GM21515 (cell line): ENCODE data around the gene SLC17A9.

Experiments used
- ATAC-seq: cut with Tn5 transposase; IDR thresholded peaks from one replicate; pipeline ENCODE4 v1.9.1; 2021; ENCODE audit not compliant: unreplicated experiment

The SLC17A9 gene

DNA sequence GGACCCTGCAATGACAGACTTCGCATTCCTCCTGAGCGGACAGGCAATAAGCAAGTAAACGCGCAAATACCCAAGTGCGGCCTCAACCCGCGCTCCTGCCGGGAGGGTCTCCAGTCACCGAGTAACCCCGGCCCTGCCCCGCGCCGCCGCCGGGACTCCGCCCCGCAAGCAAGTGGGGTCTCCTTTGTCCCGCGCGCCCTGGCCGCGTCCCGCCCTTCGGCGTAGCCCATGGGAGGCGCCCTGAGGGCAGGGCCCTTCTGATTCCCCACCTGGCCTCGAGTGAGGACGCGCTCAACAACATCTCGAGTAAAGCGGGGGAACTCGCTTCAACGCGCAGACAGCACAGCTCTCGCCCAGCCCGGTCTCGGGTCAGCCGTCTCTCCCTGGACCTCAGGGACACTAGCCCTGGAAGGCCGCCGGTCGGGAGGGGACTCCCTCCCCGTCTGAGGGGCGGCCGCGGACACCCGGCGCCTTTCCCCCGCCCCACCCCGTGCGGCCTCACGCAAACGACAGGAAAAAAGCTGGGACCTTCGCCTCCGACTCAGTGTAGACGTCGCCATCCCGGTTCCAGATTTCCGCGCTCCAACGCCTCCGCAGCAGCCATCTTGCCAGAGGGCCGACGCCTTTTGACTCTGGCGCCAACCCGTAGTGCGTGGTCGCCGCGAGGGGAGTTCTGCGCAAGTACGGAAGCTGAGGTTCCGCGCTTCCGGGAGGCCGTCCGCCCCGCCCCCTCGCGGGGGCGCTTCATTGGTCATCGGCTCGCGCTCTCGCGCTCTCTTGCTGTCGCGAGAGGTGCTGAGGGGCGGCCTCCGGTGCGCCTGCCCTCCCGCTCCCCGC is 15.0 kb upstream of the SLC17A9 start:
- ATAC-seq: peak; percentile 73

DNA sequence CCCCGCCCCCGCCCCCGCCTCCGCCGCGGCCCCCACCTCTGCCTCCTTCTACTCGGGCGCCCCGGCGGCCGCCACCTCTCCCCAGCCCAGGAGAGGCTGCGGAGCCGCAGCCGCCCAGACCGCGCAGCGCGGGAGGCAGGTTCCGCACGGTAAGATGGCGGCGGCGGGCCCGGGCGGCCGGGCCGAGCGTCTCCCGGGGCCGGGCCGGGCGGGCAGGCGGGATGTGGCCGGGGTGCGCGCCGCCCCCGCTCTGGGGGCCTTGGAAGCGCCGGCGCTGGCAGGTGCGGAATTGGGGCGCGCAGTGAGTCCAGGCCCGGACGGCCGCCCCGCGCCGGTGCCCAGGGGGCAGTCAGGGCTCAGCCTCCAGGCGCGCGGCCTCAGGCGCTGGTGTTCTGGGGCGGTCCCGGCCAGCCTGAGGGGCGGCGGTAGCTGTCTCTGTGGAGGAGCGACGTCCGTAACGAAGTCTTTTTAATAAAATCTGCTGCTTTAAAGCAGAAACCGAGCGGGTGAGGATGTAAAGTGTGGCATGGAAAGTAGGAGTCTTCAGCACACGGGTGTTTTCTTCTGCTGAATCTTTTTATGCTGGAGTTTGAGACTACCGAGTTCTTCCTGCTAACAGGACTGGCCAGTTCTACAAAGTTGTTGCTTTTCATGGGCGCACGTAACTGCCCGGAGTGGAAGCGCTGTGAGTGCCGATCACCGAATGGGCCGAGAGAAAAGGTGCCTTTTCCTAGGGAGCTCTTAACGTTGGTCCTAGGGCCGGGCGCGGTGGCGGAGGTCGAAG is 14.2 kb upstream of the SLC17A9 start, which contains the start of gene GID8:
TSS of gene GID8 (plus strand) at position 43 of the 784 bp plus-strand sequence. CDS start 3,356 bp downstream, outside the sequence.
- peak; percentile 45 for ATAC-seq

DNA sequence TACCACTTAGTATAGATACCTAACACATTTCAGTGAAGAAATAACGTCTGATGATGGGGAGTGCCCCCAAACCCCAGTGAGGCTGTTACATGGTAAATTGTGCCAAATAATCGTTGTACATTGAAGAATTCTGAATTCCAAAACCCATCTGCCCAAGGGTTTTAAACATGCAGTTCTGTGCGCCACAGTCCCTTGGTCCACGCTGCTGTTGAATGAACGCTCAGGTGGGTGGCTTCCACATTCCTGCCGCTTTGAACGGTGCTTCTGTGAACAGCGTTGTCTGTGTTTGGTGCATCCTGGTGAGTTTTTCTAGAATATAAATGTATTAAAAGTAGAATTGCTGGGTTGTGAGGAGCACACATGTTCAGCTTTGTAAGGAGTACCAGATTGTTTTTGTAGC is 11.6 kb upstream of the SLC17A9 start:
- no peak for ATAC-seq

DNA sequence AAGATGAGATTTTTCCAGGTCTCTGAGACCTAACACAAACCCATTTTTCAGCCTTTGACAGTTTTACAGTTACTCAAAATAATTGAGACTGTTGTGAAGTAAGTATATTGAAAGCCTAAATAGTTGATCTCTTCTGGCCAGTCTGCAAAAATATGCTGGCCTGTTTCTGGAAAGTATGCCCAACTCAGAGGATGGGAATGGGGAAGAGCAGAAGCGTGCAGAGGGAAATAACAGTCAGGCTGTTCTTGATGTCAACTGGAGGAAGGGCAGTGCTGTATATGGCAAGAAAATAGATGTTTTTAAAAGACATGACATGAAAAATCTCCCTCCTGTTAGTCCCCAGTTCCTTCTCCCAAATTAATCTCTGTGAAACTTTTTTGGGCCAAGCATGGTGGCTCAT is 10.7 kb upstream of the SLC17A9 start:
- no peak for ATAC-seq

DNA sequence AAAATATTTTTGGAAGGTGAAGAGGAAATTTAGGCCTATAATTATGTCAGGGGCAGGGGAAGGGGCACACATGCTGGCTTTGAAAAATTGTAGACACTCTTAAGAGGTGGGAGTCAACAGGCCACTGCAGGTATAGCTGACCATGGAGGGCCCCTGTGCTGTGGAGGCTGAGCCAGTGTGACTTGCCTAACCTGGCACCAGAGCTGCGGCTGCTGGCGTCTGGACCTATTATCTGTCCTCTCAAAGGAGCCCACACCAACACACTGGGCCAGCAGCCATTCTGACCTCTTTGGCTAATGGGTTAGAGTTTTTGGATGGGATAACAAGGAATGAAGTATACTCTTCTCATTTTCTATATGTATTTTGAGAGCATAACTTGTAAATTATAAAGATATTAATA is 10.1 kb upstream of the SLC17A9 start:
- ATAC-seq: no peak

DNA sequence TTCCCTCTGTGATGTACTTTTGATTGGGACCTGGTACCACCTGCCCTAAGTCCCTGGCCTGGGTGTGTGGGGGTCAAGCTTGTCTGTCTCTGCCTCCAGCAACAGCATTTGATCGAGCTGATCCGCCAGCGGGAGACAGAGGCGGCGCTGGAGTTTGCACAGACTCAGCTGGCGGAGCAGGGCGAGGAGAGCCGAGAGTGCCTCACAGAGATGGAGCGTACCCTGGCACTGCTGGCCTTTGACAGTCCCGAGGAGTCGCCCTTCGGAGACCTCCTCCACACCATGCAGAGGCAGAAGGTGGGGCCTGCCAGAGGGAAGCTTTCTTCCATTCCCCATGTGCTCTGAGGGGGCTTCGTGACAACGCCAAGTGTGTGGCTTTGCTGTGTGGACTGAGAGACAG is 9.1 kb upstream of the SLC17A9 start:
- ATAC-seq: no peak

DNA sequence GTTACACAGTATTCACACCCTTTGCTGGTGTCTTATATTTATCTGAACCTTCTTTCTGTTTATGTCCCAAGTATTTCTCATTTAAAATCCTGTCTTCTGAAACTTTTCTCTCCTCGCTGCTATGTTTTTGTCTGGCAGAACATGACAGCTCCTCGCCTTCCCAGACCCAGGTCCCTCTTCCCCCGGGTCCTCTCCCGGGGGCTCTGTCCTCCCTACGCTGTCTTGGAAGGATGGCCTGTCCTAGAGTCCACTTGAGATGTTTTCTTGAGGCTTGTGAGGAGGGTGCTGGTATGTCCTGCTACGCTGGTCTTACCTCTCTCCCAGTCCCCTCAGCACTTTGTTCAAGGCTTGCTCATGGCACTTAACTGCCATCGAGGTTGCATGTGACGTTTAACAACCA is 8.3 kb upstream of the SLC17A9 start:
- ATAC-seq: no peak

DNA sequence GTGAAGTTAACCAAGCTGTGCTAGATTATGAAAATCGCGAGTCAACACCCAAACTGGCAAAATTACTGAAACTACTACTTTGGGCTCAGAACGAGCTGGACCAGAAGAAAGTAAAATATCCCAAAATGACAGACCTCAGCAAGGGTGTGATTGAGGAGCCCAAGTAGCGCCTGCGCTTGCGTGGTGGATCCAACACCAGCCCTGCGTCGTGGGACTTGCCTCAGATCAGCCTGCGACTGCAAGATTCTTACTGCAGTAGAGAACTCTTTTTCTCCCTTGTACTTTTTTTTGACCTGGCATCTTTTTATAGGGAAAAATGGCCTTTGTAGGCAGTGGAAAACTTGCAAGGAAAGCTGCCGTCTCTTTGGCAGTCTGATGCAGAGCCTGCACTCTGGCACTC is 7.8 kb upstream of the SLC17A9 start:
- no peak for ATAC-seq

DNA sequence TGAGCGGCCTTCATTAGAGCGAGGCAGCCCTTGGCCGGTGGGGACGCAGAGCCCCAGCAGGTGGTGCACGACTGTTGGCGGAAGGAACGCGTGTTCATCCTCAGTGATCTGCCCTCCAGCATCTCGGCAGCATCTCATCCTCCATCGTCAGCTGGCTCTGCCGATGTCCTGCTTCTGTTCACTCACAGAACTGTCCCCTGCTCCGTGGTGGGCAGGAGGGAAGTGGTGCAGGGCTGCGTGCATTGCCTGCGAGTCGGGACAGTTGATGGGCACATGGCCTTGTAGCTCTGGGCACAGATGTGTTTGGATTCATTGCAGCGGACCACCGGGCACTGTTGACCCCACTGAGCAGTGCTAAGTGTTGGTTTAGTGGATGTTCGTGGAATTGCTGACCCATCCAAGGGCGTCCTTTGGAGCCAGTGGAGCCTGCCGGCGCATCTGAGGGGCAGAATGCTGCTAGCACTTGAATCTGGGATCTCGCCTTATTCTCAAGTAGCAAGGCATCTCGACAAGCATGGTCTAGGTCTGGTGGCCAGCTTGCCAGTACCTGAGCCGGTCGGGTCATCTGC is 6.7 kb upstream of the SLC17A9 start:
- ATAC-seq: no peak

DNA sequence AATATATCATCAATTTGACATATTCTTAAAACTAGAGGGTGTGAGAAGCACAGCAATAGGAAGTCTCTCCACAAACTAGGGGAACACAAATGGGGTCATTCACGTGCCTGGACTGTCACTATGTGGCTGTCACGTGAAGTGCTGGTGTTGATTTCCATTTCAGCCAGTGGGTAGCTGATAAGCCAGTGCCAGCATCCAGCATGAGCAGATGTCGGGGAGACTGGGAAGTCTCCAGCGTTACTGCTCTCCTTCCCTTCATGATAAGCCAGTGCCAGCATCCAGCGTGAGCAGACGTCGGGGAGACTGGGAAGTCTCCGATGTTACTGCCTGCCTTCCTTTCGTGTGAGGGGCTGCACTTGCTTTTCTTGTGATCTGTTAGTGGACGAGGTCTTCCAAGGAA is 5.6 kb upstream of the SLC17A9 start:
- ATAC-seq: no peak

DNA sequence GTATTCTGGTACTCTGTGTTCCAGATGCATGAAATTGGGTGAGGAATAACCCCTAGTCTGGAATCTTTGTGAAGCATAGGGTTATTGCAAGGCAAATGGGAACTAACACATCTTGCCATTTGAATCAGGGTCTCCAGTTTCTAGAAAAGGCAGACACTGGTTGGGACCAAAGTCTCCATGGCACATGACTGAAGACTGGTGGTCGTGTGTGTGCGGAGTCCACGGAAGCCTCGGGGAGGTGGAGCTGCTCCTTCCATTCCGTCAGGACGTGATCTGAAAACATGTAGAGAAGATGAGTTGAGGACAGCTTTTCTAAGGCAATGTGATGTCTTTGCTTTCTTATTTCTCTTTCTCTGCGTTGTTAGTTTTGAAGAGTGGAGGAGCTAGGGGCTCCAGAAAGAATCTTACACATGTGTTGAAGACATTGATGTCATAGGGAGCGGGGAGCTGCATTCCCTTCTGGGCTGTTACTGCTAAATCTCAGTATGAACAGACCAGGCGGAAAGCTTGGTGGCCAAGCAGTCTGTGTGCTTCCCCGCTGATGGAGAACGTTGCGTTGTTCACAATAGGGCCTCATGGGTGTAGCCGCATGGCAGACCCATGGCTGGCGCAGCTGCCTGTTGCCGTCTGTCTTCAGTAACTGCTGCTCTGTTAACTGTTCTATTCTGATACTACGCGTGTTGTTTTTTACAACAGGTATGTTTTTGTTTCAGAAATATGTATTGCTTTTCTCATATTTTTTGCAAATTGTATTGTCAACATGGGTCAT is 4.8 kb upstream of the SLC17A9 start:
- ATAC-seq: no peak

DNA sequence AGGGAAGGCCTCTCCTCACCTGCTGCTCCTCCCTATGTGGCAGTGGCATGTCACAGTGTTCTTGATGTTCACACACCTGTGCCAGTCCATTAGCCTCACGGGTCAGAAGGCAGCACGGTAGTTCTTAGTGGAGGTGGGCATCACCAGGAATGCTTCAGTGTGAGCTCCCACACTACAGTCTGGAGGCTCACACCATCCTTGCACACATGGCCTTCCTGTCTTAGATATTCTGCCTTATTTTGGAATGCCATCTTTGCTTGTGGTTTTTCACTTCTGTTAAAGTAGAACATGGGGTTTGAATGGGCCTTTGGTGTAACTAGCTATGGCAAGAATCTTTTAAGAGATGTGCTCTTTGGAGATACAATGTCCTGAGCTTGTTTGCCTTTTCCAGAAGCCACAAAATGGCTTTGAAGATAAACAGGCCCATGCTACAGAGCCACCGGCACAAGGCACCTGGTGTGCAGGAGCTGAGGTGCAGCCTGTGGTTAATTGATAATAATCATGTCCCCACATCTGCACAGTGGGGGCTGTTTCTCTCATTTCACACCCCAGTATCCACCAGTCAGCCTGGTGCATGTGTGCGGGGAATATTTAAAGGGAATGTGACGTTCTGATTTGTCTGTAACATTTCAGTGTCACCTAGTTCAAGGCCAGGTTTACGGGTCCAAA is 3.2 kb upstream of the SLC17A9 start:
- no peak for ATAC-seq

DNA sequence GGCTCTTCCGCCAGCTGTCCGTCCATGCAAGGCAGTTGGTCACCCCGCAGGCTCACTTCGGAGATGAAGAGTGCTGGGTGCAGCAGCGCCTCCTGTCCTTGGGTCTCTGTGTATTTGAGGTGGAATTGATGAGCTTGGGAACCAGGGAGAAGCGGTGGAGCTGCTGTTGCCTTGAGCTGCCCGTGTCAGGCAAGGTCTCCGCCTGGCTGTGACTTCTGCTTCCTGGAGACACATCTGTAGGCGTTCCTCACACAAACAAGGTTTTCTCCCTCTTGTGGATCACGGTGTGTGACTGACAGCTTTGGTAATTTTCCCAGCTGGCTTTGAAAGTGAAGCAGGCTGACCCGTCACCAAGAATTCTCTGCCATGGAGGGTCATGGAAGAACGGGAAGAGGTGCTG is 2.5 kb upstream of the SLC17A9 start:
- no peak for ATAC-seq

DNA sequence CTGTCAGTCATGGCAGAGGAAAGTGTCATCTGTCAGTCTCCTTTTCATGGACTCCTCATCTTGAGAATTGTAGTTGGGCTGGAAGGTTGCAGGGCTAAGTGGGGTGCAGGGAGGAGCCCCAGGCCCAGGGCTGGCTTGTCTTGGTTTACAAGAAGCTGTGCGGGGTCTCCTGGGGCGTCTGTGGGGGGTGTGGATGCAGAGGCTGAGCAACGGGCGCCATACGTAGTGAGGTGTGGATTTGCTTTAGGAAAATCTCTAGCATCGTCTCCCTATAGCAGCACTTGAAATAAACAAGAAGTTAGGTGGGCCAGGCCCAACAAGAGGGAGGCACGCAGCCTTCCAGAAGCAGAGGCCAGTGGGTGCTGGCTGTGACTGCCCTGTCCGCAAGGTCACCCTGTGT is 1.8 kb upstream of the SLC17A9 start:
- no peak for ATAC-seq

DNA sequence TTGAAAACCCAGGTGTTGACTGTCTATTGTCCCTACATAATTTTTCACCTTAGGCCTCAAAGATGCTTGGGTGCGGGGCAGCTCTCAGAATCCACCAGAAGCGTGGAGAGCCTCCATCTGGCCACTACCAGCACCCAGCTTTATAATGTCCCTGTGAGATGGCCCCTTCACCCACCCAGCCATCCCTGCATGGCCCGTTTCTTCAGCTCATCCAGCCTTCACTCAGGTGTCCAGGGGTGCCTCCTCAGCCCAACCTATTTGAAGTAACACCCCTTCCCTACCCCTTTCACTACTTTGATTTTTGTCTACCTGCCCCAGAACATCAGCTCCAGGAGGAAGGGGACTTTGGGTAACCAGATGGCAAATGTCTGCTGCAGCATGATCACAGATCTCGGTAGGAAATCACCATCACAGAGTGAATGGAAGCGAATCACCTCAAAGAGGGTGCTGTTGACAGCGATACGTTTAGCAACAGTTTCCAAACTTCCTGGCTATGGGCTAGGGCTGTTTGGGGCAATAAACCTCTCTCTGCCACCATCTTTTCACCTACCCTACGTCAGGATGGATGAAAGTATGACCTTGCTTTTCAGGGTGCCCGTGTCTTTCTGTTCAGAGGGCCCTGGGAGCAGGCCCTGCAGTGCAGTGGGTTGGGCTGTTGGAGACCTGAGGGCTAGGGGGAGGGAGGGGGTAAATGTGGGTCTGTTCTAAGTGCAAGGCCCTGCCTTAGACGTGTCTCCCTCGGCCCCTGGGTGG is 1.2 kb upstream of the SLC17A9 start:
- no peak for ATAC-seq

DNA sequence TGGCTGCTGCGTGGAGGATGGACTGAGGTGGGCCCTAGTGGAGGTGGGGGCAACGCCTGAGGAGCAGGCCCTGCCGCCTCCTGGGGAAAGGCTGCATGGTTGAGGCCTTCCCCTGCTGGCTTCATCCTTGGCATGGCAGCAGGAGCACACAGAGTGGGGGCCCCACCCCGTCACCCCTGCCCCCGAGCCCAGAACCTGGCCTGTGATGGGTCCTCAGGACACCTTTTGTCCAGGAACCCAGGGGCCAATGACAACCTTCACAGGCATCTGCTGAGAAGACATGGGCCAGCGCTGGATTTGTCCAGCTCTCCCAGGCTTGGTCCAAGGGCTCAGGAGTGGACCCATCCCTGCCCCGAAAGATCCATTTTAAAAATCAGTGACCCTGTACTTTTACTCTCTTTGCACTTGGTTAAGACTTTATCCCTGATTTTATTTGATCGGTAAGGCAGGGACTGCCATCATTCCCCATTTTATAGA is 575 bp upstream of the SLC17A9 start:
- no peak for ATAC-seq

DNA sequence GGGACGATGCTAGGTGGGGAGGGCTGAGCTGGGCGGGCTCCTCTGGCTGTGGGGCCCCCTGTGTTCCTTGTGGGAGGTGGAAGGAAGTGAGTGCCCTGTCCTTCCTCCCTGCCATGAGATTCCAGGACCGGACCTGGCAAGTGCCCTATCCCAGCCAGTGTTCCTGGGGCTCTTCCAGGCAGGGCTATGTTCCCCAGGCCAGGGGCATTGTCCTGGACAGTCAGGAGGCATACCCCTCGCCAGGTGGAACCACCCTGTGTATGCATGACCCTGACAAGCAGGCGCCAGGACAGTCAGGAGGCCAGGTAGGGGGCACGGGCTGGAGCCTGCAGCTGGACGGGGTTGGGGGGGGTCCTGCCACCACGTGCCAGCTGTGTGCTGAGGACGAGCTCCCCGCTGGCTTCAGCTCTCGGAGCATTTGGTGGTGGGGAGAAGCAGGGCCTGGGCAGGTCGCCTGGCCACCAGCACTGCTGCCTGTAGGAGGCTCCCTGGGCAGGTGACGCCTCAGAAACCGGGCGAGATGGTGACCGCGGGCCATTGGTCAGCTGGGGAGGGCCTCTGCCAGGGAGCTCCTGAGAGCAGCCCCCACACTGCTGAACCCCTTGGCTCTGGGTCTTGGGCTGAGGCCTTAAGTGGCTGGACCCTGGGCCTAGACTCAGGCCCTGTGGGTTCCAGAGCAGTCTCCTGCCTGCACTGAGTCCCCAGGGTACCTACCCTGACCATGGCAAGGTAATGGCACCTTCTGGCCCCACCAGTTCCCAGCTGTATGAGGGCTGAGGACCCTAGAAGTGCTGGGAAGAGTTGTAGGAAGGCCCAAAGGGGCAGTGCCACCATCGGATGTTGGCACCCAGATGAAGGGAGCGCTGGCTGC is 694 bp downstream of the SLC17A9 start:
- no peak for ATAC-seq

DNA sequence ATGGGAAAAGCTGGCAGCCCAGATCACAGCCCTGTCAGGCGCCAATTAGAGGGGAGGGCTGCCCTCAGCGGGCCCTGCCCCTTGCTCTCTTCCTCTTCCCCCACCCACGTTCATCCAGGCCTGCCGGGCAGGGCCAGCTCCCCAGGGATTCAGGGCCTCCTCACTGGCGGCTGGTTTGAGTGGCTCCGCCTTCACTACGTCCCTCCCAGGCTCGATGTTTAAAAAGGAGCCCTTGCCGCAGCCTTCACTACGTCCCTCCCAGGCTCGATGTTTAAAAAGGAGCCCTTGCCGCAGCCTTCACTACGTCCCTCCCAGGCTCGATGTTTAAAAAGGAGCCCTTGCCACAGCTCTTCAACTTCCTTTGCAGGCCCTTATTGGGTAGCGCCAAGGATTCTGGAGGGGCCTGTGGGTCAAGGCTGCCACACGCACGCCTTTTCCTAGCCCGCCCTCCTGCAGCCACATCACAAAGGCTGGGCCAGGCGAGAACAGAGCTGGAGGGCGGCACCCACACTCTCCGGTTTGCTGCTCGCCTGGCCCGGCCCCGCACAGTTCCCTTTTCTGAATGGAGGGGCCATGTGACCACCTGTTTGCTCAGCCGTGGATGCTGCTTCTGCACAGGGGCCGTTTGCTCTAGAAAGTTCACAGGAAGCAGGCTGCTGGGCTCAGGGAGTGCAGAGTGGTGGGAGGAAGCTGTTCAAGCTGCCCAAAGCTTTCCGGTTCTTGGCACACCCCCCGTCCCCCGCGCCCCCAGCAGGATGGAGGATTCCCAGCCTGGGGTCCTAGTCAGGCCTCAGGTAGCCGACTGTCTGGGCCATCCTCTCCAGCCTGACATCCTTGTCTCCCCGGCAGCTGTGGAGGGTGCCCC is 1.6 kb downstream of the SLC17A9 start:
- ATAC-seq: peak; percentile 68
